Suprapubic skin (tissue), 3 donors: ENCODE results near the gene HLCS.

Source experiments
- POLR2AphosphoS5 ChIP-seq, 3 donors: sonication (generic); formaldehyde crosslinking; IDR thresholded peaks; one replicate each; pipeline ENCODE4 v1.6.1; 2017; ENCODE audit warnings: antibody characterized with exemption in 3 of 3
- TF ChIP-seq, protein P1 (sequence below), 2 donors: fragments of 200-600 bp in 1 of 2; fragments of 450-650 bp in 1 of 2; sonication (generic) in 1 of 2; IDR thresholded peaks; one replicate each; pipeline ENCODE4 v1.5.1; 2016 to 2019; ENCODE audit warnings: antibody characterized with exemption in 2 of 2, mild to moderate bottlenecking in 1 of 2, moderate library complexity in 1 of 2

DNA sequence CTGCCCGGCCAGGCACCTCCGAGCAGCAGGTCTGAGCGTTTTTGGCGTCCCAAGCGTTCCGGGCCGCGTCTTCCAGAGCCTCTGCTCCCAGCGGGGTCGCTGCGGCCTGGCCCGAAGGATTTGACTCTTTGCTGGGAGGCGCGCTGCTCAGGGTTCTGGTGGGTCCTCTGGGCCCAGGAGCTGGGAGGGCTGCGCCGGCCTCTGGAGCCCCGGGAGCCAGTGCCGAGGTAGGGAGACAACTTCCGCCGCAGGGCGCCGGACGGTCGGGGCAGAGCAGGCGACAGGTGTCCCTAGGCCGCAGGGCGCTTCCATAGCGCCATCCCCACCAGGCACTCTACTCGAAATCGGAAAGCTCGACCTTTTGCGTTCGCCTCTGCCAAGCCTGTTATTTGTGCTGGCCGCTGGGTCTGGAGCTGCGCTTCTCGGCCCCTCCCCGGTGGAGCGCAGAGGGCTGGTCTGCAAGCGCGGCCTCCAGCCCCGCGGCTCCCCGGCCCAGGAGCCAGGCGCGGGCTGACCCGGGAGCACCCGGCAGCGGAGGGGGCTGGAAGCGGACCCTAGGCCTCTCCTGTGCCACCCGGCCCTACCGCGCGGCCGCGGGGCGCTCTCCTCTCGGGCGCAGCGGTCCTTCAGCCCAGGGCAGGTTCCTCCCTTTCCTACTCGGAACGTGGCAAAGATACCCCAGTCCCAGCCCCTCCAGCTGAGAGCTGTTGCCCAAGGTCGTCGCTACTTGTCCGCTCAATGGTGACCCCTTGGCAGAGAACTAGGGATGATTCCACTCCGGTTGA lies 265.3 kb downstream of the HLCS start:
- TF ChIP-seq, protein P1, sequence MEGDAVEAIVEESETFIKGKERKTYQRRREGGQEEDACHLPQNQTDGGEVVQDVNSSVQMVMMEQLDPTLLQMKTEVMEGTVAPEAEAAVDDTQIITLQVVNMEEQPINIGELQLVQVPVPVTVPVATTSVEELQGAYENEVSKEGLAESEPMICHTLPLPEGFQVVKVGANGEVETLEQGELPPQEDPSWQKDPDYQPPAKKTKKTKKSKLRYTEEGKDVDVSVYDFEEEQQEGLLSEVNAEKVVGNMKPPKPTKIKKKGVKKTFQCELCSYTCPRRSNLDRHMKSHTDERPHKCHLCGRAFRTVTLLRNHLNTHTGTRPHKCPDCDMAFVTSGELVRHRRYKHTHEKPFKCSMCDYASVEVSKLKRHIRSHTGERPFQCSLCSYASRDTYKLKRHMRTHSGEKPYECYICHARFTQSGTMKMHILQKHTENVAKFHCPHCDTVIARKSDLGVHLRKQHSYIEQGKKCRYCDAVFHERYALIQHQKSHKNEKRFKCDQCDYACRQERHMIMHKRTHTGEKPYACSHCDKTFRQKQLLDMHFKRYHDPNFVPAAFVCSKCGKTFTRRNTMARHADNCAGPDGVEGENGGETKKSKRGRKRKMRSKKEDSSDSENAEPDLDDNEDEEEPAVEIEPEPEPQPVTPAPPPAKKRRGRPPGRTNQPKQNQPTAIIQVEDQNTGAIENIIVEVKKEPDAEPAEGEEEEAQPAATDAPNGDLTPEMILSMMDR (IDR thresholded peaks at IDR 0.05): no peak
- no peak for TF ChIP-seq POLR2AphosphoS5 (IDR thresholded peaks at IDR 0.05)
